Hair follicle dermal papilla cell (primary cell): ENCODE data around the gene ZNF30. TPM values are rescaled to one million over a fixed set of nuclear protein-coding genes. Genes with fewer than 3 reads are reported as not detected.

Experiments
- total RNA-seq: library from RNA; depleted of rRNA; stranded (reverse); fragments of >200 nt; gene quantifications from 2 replicates; pipeline ENCODE4 v1.2.3, GENCODE V29; 2012

Gene ZNF30
- 1.7 and 2.6 TPM in 2 replicates for total RNA-seq

GRCh38 chr19:34926685-34927375 is at the start of gene ZNF30:
Gene ZNF30, plus strand, starts transcription at chr19:34926903. Its CDS starts 3,045 bp downstream, at chr19:34929948.

GRCh38 chr19:34963573-34964406 is 37.1 kb downstream of the ZNF30 start, which contains the start of gene ZNF792:
Gene ZNF792, minus strand, starts transcription at chr19:34964229. Its CDS starts 567 bp downstream, at chr19:34963662.

Other genes with a start within 250 kb of the ZNF30 start
- 0.16 and 0.24 TPM in 2 replicates for gene SCGB2B2, start 249.7 kb upstream of the ZNF30 start, total RNA-seq
- gene ZNF302, start 249.2 kb upstream of the ZNF30 start, total RNA-seq: 18.0 and 19.8 TPM in 2 replicates
- 17.5 and 20.8 TPM in 2 replicates for gene ZNF181, start 192.7 kb upstream of the ZNF30 start, total RNA-seq
- 5.5 and 9.0 TPM in 2 replicates for gene ZNF599, start 153.7 kb upstream of the ZNF30 start, total RNA-seq
- 3.4 and 5.2 TPM in 2 replicates for gene ZNF792, start 37.3 kb downstream of the ZNF30 start, total RNA-seq
- 25.6 and 27.1 TPM in 2 replicates for gene GRAMD1A, start 73.4 kb downstream of the ZNF30 start, total RNA-seq
- 3.1 and 3.4 TPM in 2 replicates for gene SCN1B, start 103.6 kb downstream of the ZNF30 start, total RNA-seq
- not detected in 2 replicates for gene HPN, start 114.8 kb downstream of the ZNF30 start, total RNA-seq
- not detected in 2 replicates for gene FXYD3, start 188.9 kb downstream of the ZNF30 start, total RNA-seq
- gene LGI4, start 208.2 kb downstream of the ZNF30 start, total RNA-seq: 1.2 and 1.3 TPM in 2 replicates
- gene FXYD1, start 211.9 kb downstream of the ZNF30 start, total RNA-seq: 0.73 and 2.1 TPM in 2 replicates
- not detected in 2 replicates for gene FXYD7, start 216.4 kb downstream of the ZNF30 start, total RNA-seq
- 53.2 and 73.8 TPM in 2 replicates for gene FXYD5, start 227.8 kb downstream of the ZNF30 start, total RNA-seq